Loucy (cell line): ENCODE data around the gene TUBB2B.

ENCODE experiments used
- H2AFZ ChIP-seq: fragments of 200-600 bp; sonication (generic); 2 replicates; pipeline ENCODE4 v1.6.0; 2016; ENCODE audit warnings: antibody characterized with exemption, mild to moderate bottlenecking, low read length, moderate library complexity
- H3F3A ChIP-seq: fragments of 200-600 bp; 2 replicates; pipeline ENCODE4 v1.6.0; 2016; ENCODE audit warnings: antibody characterized with exemption, low read depth, mild to moderate bottlenecking
- H3K27me3 ChIP-seq: fragments of 200-600 bp; sonication (generic); 2 replicates; pipeline ENCODE4 v1.6.1; 2014; ENCODE audit warnings: low read length, mild to moderate bottlenecking; ENCODE audit not compliant: insufficient read depth, poor library complexity, severe bottlenecking
- H3K36me3 ChIP-seq: fragments of 200-600 bp; sonication (generic); 2 replicates; pipeline ENCODE4 v1.6.1; 2016; ENCODE audit warnings: low read length; ENCODE audit not compliant: insufficient read depth
- H3K4me1 ChIP-seq: fragments of 200-600 bp; sonication (generic); 2 replicates; pipeline ENCODE4 v1.5.1; 2014; ENCODE audit warnings: low read length, mild to moderate bottlenecking; ENCODE audit not compliant: insufficient read depth, poor library complexity, severe bottlenecking
- H3K4me2 ChIP-seq: fragments of 200-600 bp; sonication (generic); 2 replicates; pipeline ENCODE4 v1.6.0; 2014; ENCODE audit warnings: antibody characterized with exemption, low read length, low read depth, mild to moderate bottlenecking; ENCODE audit not compliant: poor library complexity, severe bottlenecking
- H3K4me3 ChIP-seq: fragments of 200-600 bp; sonication (generic); 2 replicates; pipeline ENCODE4 v1.5.1; 2014; ENCODE audit warnings: low read length, mild to moderate bottlenecking, mixed read lengths; ENCODE audit not compliant: poor library complexity, severe bottlenecking
- H3K79me2 ChIP-seq: fragments of 200-600 bp; sonication (generic); 2 replicates; pipeline ENCODE4 v1.6.1; 2014; ENCODE audit warnings: low read length; ENCODE audit not compliant: insufficient read depth
- H3K9ac ChIP-seq: fragments of 200-600 bp; sonication (generic); 2 replicates; pipeline ENCODE4 v1.6.0; 2014; ENCODE audit warnings: mild to moderate bottlenecking, low read depth, low read length, moderate library complexity; ENCODE audit not compliant: poor library complexity, severe bottlenecking
- H3K9me2 ChIP-seq: fragments of 200-600 bp; sonication (generic); replicated peaks from 2 replicates; pipeline ENCODE4 v1.6.1; 2016; ENCODE audit warnings: low read depth, low read length, mixed read lengths
- H3K9me3 ChIP-seq: fragments of 200-600 bp; sonication (generic); 2 replicates; pipeline ENCODE4 v1.6.1; 2014; ENCODE audit warnings: mild to moderate bottlenecking, antibody characterized with exemption, low read length, low read depth; ENCODE audit not compliant: insufficient read depth
- H4K20me1 ChIP-seq: fragments of 200-600 bp; sonication (generic); 2 replicates; pipeline ENCODE4 v1.6.0; 2014; ENCODE audit warnings: antibody characterized with exemption, low read length, mild to moderate bottlenecking; ENCODE audit not compliant: insufficient read depth, poor library complexity, severe bottlenecking
- CTCF ChIP-seq: fragments of 200-600 bp; sonication (generic); conservative IDR thresholded peaks from 2 replicates; pipeline ENCODE4 v1.5.1; 2014; ENCODE audit warnings: mild to moderate bottlenecking, antibody characterized with exemption, low read length
- EZH2phosphoT487 ChIP-seq: fragments of 200-600 bp; IDR thresholded peaks from 2 replicates; pipeline ENCODE4 v1.6.1; 2018; ENCODE audit warnings: antibody characterized with exemption, mild to moderate bottlenecking, moderate library complexity, borderline replicate concordance

Gene TUBB2B

GRCh38 chr6:3267162-3267561 lies 39.7 kb upstream of the TUBB2B start:
- H3F3A ChIP-seq, result no peaks in the 10 kb centered on the region
- H3K79me2 ChIP-seq, result peaks cover 65% of the 10 kb centered on the region
- no peak overlapping the region for H3K4me3 ChIP-seq
- no peaks in the 10 kb centered on the region for H3K27me3 ChIP-seq
- H3K9ac ChIP-seq, result no peak overlapping the region
- no peak for TF ChIP-seq EZH2phosphoT487
- no peak for TF ChIP-seq CTCF
- H2AFZ ChIP-seq, result no peak overlapping the region
- peaks cover 14% of the 10 kb centered on the region for H4K20me1 ChIP-seq
- H3K9me2 ChIP-seq, result no peaks in the 10 kb centered on the region
- H3K4me1 ChIP-seq, result peaks cover 23% of the 10 kb centered on the region
- peaks cover 46% of the 10 kb centered on the region; the same call in 1 of the 2 replicates for H3K36me3 ChIP-seq
- no peaks in the 10 kb centered on the region for H3K9me3 ChIP-seq
- H3K4me2 ChIP-seq, result no peak overlapping the region

GRCh38 chr6:3266170-3266569 lies 38.7 kb upstream of the TUBB2B start:
- H3K4me1 ChIP-seq, result peaks cover 32% of the 10 kb centered on the region
- H3K9me2 ChIP-seq, result no peaks in the 10 kb centered on the region
- no peak overlapping the region for H2AFZ ChIP-seq
- H3K36me3 ChIP-seq, result peaks cover 36% of the 10 kb centered on the region; the same call in 1 of the 2 replicates
- H3K9ac ChIP-seq, result no peak overlapping the region
- H3K4me3 ChIP-seq, result no peak overlapping the region
- H3K9me3 ChIP-seq, result no peaks in the 10 kb centered on the region
- no peak overlapping the region for H3K4me2 ChIP-seq
- H3F3A ChIP-seq, result no peaks in the 10 kb centered on the region
- peaks cover 24% of the 10 kb centered on the region for H4K20me1 ChIP-seq
- peaks cover 75% of the 10 kb centered on the region for H3K79me2 ChIP-seq
- no peaks in the 10 kb centered on the region for H3K27me3 ChIP-seq
- TF ChIP-seq EZH2phosphoT487 (no peak), CTCF (no peak)

GRCh38 chr6:3265671-3266070 lies 38.2 kb upstream of the TUBB2B start:
- H3F3A ChIP-seq, result no peaks in the 10 kb centered on the region
- H3K79me2 ChIP-seq, result peaks cover 80% of the 10 kb centered on the region
- H4K20me1 ChIP-seq, result peaks cover 29% of the 10 kb centered on the region
- no peaks in the 10 kb centered on the region for H3K9me3 ChIP-seq
- H3K9me2 ChIP-seq, result no peaks in the 10 kb centered on the region
- peaks cover 37% of the 10 kb centered on the region for H3K4me1 ChIP-seq
- TF ChIP-seq EZH2phosphoT487 (no peak), CTCF (no peak)
- no peak overlapping the region for H2AFZ ChIP-seq
- peaks cover 31% of the 10 kb centered on the region; the same call in 1 of the 2 replicates for H3K36me3 ChIP-seq
- H3K27me3 ChIP-seq, result no peaks in the 10 kb centered on the region
- H3K9ac ChIP-seq, result no peak overlapping the region
- H3K4me3 ChIP-seq, result no peak overlapping the region
- no peak overlapping the region for H3K4me2 ChIP-seq
